ENCODE results near the gene SNURF. TPM values are rescaled to one million over a fixed set of nuclear protein-coding genes. Genes with fewer than 3 reads are reported as not detected.
A peak's percentile ranks its signal among the peaks of the same experiment; 100 is the strongest.
"Not testable (repeated sequence)": the region's sequence is repeated elsewhere in the genome, so short reads cannot be mapped to it uniquely, and the experiment has no call there.

The SNURF gene
- total and polyA plus RNA-seq, 4 donors, result 2.7 to 13.7 (median 4.4) TPM

- Histone ChIP-seq H3K36me3 (ENCODE audit: control insufficient read depth in 4 of 4, insufficient read depth in 3 of 4, low read depth in 1 of 4, low read length in 3 of 4) (no peaks in the 10 kb centered on the region), H3K9ac (ENCODE audit: low read depth in 1 of 2, low read length in 2 of 2) (no peak overlapping the region), H3K27ac (ENCODE audit: low read depth in 1 of 2, low read length in 2 of 2) (no peak overlapping the region), H3K27me3 (ENCODE audit: control insufficient read depth in 4 of 4, insufficient read depth in 4 of 4, low read length in 3 of 4) (no peaks in the 10 kb centered on the region), H3K4me1 (ENCODE audit: control insufficient read depth in 4 of 4, insufficient read depth in 4 of 4, low read length in 3 of 4) (no peaks in the 10 kb centered on the region), H3K9me3 (ENCODE audit: control insufficient read depth in 4 of 4, low read length in 3 of 4) (no peaks in the 10 kb centered on the region), H3K4me3 (ENCODE audit: low read depth in 1 of 3, low read length in 3 of 3) (no peak overlapping the region)
- no peak for DNase-seq (ENCODE audit: low spot score)
- WGBS, result 88% methylated on average over 14 of the region's 14 CpGs
- TF ChIP-seq, protein P1, sequence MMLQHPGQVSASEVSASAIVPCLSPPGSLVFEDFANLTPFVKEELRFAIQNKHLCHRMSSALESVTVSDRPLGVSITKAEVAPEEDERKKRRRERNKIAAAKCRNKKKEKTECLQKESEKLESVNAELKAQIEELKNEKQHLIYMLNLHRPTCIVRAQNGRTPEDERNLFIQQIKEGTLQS (IDR thresholded peaks at IDR 0.05), result no peak
- TF ChIP-seq ZBTB33 (IDR thresholded peaks at IDR 0.05), result no peak
Measured at GRCh38 chr15:24917431-24917830, 37.4 kb upstream of the SNURF start.

GRCh38 chr15:24919446-24919845 lies 35.3 kb upstream of the SNURF start:
- Histone ChIP-seq H3K27ac (ENCODE audit: low read depth in 1 of 2, low read length in 2 of 2) (no peak overlapping the region), H3K4me3 (ENCODE audit: low read depth in 1 of 3, low read length in 3 of 3) (no peak overlapping the region), H3K9me3 (ENCODE audit: control insufficient read depth in 4 of 4, low read length in 3 of 4) (no peaks in the 10 kb centered on the region), H3K4me1 (ENCODE audit: control insufficient read depth in 4 of 4, insufficient read depth in 4 of 4, low read length in 3 of 4) (no peaks in the 10 kb centered on the region), H3K9ac (ENCODE audit: low read depth in 1 of 2, low read length in 2 of 2) (no peak overlapping the region), H3K27me3 (ENCODE audit: control insufficient read depth in 4 of 4, insufficient read depth in 4 of 4, low read length in 3 of 4) (no peaks in the 10 kb centered on the region), H3K36me3 (ENCODE audit: control insufficient read depth in 4 of 4, insufficient read depth in 3 of 4, low read depth in 1 of 4, low read length in 3 of 4) (no peaks in the 10 kb centered on the region)
- peak; percentile 28 for TF ChIP-seq SP1 (IDR thresholded peaks at IDR 0.05)
- TF ChIP-seq HNF4A (conservative IDR thresholded peaks at IDR 0.05), result no peak
- DNase-seq (ENCODE audit: low spot score), result no peak
- WGBS, result 81% methylated on average over 2 of the region's 2 CpGs

- H3K36me3 ChIP-seq (ENCODE audit: control insufficient read depth in 4 of 4, insufficient read depth in 3 of 4, low read depth in 1 of 4, low read length in 3 of 4); H3K9me3 ChIP-seq (ENCODE audit: control insufficient read depth in 4 of 4, low read length in 3 of 4); H3K4me3 ChIP-seq (ENCODE audit: low read depth in 1 of 3, low read length in 3 of 3); H3K27ac ChIP-seq (ENCODE audit: low read depth in 1 of 2, low read length in 2 of 2); H3K9ac ChIP-seq (ENCODE audit: low read depth in 1 of 2, low read length in 2 of 2); H3K27me3 ChIP-seq (ENCODE audit: control insufficient read depth in 4 of 4, insufficient read depth in 4 of 4, low read length in 3 of 4); DNase-seq (ENCODE audit: low spot score); H3K4me1 ChIP-seq (ENCODE audit: control insufficient read depth in 4 of 4, insufficient read depth in 4 of 4, low read length in 3 of 4): not testable (repeated sequence)
- 85% methylated on average over 6 of the region's 6 CpGs for WGBS
Measured at GRCh38 chr15:24922781-24923180, 32.0 kb upstream of the SNURF start.

- Histone ChIP-seq H3K4me3 (ENCODE audit: low read depth in 1 of 3, low read length in 3 of 3) (no peak overlapping the region), H3K9me3 (ENCODE audit: control insufficient read depth in 4 of 4, low read length in 3 of 4) (no peaks in the 10 kb centered on the region), H3K27ac (ENCODE audit: low read depth in 1 of 2, low read length in 2 of 2) (no peak overlapping the region), H3K36me3 (ENCODE audit: control insufficient read depth in 4 of 4, insufficient read depth in 3 of 4, low read depth in 1 of 4, low read length in 3 of 4) (no peaks in the 10 kb centered on the region), H3K9ac (ENCODE audit: low read depth in 1 of 2, low read length in 2 of 2) (no peak overlapping the region), H3K27me3 (ENCODE audit: control insufficient read depth in 4 of 4, insufficient read depth in 4 of 4, low read length in 3 of 4) (peaks cover 0 to 2% (median 0%) of the 10 kb centered on the region in 4 donors), H3K4me1 (ENCODE audit: control insufficient read depth in 4 of 4, insufficient read depth in 4 of 4, low read length in 3 of 4) (no peaks in the 10 kb centered on the region)
- no peak for DNase-seq (ENCODE audit: low spot score)
- WGBS, result 56% methylated on average over 3 of the region's 3 CpGs
- TF ChIP-seq TAF1 (conservative IDR thresholded peaks at IDR 0.05), result no peak
- TF ChIP-seq FOXA1 (IDR thresholded peaks at IDR 0.05), result no peak
- no peak for TF ChIP-seq ZBTB33 (IDR thresholded peaks at IDR 0.05)
- TF ChIP-seq, protein P1 (IDR thresholded peaks at IDR 0.05), result no peak
- no peak for TF ChIP-seq RXRA (IDR thresholded peaks at IDR 0.05)
- TF ChIP-seq NR2F2 (IDR thresholded peaks at IDR 0.05), result no peak
Measured at GRCh38 chr15:24924153-24924552, 30.6 kb upstream of the SNURF start.
